Measurements from ENCODE around the gene NANS. TPM values are rescaled to one million over a fixed set of nuclear protein-coding genes. Genes with fewer than 3 reads are reported as not detected.

The NANS gene
- polyA plus RNA-seq, 1 donor (not counting 4 experiments of a cell fraction or from before 2014, with no cell fraction given), result 63.1 TPM

- Histone ChIP-seq H3K4me2 (ENCODE audit: control insufficient read depth, extremely low read depth, insufficient read depth, low read depth, low read length) (peak overlapping the region; percentile 46), H4K20me1 (ENCODE audit: control insufficient read depth, extremely low read depth, insufficient read depth, low read length) (no peaks in the 10 kb centered on the region), H3K4me1 (ENCODE audit: control insufficient read depth, extremely low read depth, insufficient read depth, low read length) (peaks cover 4% of the 10 kb centered on the region), H3K4me3 (ENCODE audit: control insufficient read depth in 2 of 3, extremely low read depth in 1 of 3, insufficient read depth in 2 of 3, low read depth in 1 of 3, low read length in 3 of 3) (no peak overlapping the region), H3K27ac (ENCODE audit: control insufficient read depth, insufficient read depth, low read length) (peak overlapping the region; percentile 45), H3K9me1 (ENCODE audit: control insufficient read depth, extremely low read depth, insufficient read depth, low read length) (no peaks in the 10 kb centered on the region), H3K9ac (ENCODE audit: control insufficient read depth, extremely low read depth, insufficient read depth, low read length) (peak overlapping the region; percentile 9), H3K36me3 (ENCODE audit: control insufficient read depth in 2 of 2, extremely low read depth in 1 of 2, insufficient read depth in 2 of 2, low read length in 2 of 2) (peaks cover 6 to 15% of the 10 kb centered on the region in 2 experiments), H2AFZ (ENCODE audit: control insufficient read depth, low read length) (no peak overlapping the region), H3K9me3 (ENCODE audit: control insufficient read depth, low read depth, low read length) (no peaks in the 10 kb centered on the region), H3K79me2 (ENCODE audit: control insufficient read depth, insufficient read depth, low read length) (no peaks in the 10 kb centered on the region), H3K27me3 (ENCODE audit: control insufficient read depth, extremely low read depth, insufficient read depth, low read length) (no peaks in the 10 kb centered on the region)
- FAIRE-seq (peak; percentile 77), DNase-seq (ENCODE audit: low read depth, low spot score) (no peak)
- TF ChIP-seq, protein P1, sequence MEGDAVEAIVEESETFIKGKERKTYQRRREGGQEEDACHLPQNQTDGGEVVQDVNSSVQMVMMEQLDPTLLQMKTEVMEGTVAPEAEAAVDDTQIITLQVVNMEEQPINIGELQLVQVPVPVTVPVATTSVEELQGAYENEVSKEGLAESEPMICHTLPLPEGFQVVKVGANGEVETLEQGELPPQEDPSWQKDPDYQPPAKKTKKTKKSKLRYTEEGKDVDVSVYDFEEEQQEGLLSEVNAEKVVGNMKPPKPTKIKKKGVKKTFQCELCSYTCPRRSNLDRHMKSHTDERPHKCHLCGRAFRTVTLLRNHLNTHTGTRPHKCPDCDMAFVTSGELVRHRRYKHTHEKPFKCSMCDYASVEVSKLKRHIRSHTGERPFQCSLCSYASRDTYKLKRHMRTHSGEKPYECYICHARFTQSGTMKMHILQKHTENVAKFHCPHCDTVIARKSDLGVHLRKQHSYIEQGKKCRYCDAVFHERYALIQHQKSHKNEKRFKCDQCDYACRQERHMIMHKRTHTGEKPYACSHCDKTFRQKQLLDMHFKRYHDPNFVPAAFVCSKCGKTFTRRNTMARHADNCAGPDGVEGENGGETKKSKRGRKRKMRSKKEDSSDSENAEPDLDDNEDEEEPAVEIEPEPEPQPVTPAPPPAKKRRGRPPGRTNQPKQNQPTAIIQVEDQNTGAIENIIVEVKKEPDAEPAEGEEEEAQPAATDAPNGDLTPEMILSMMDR (optimal IDR thresholded peaks at IDR 0.05 in 1 of 3, IDR thresholded peaks at IDR 0.05 in 1 of 3, conservative IDR thresholded peaks at IDR 0.05 in 1 of 3; ENCODE audit: extremely low read depth in 1 of 3, insufficient read depth in 2 of 3, low read length in 3 of 3), result no peak
- no peak for TF ChIP-seq EZH2 (IDR thresholded peaks at IDR 0.05; ENCODE audit: low read length)
- dilution Hi-C loops (cut with MboI; ENCODE audit: extremely low pct_ligation_motif_present, low sequenced_read_pairs), result no loop called here
These were observed 35.4 kb downstream of the NANS start for GRCh38 chr9:98091735-98092612.

DNA sequence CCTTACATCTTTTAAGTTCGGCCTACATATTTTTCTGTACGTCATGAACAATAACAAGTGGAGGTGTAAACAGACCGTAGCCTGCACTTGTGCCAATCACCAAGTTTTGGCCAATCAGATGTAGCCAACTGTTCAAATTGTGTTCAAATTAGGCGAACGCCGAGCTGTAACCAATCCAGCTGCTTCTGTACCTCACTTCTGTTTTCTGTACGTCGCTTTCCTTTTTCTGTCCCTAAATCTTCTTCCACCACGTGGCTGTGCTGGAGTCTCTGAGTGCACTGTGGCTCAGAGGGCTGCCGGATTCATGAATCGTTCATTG lies 36.0 kb downstream of the NANS start:
- peak overlapping the region; percentile 45 for H3K27ac ChIP-seq (ENCODE audit: control insufficient read depth, insufficient read depth, low read length)
- no peaks in the 10 kb centered on the region for H3K27me3 ChIP-seq (ENCODE audit: control insufficient read depth, extremely low read depth, insufficient read depth, low read length)
- FAIRE-seq (peak; percentile 70), DNase-seq (ENCODE audit: low read depth, low spot score) (no peak)
- H3K9me1 ChIP-seq (ENCODE audit: control insufficient read depth, extremely low read depth, insufficient read depth, low read length), result no peaks in the 10 kb centered on the region
- no peak overlapping the region for H2AFZ ChIP-seq (ENCODE audit: control insufficient read depth, low read length)
- TF ChIP-seq, protein P1 (optimal IDR thresholded peaks at IDR 0.05 in 1 of 3, IDR thresholded peaks at IDR 0.05 in 1 of 3, conservative IDR thresholded peaks at IDR 0.05 in 1 of 3; ENCODE audit: extremely low read depth in 1 of 3, insufficient read depth in 2 of 3, low read length in 3 of 3), result no peak
- TF ChIP-seq EZH2 (IDR thresholded peaks at IDR 0.05; ENCODE audit: low read length), result no peak
- dilution Hi-C loops (cut with MboI; ENCODE audit: extremely low pct_ligation_motif_present, low sequenced_read_pairs), result no loop called here
- no peak overlapping the region for H3K4me3 ChIP-seq (ENCODE audit: control insufficient read depth in 2 of 3, extremely low read depth in 1 of 3, insufficient read depth in 2 of 3, low read depth in 1 of 3, low read length in 3 of 3)
- peak overlapping the region; percentile 5 for H3K9ac ChIP-seq (ENCODE audit: control insufficient read depth, extremely low read depth, insufficient read depth, low read length)
- peaks cover 10 to 14% of the 10 kb centered on the region in 2 experiments for H3K36me3 ChIP-seq (ENCODE audit: control insufficient read depth in 2 of 2, extremely low read depth in 1 of 2, insufficient read depth in 2 of 2, low read length in 2 of 2)
- peak overlapping the region; percentile 46 for H3K4me2 ChIP-seq (ENCODE audit: control insufficient read depth, extremely low read depth, insufficient read depth, low read depth, low read length)
- peaks cover 1% of the 10 kb centered on the region for H3K79me2 ChIP-seq (ENCODE audit: control insufficient read depth, insufficient read depth, low read length)
- no peaks in the 10 kb centered on the region for H4K20me1 ChIP-seq (ENCODE audit: control insufficient read depth, extremely low read depth, insufficient read depth, low read length)
- peaks cover 4% of the 10 kb centered on the region for H3K4me1 ChIP-seq (ENCODE audit: control insufficient read depth, extremely low read depth, insufficient read depth, low read length)
- H3K9me3 ChIP-seq (ENCODE audit: control insufficient read depth, low read depth, low read length), result no peaks in the 10 kb centered on the region
